Large intestine (tissue), 3 donors: Measurements from ENCODE around the gene COX6B2. TPM values are rescaled to one million over a fixed set of nuclear protein-coding genes. Genes with fewer than 3 reads are reported as not detected.
"Not testable (repeated sequence)": the region's sequence is repeated elsewhere in the genome, so short reads cannot be mapped to it uniquely, and the experiment has no call there.

ENCODE experiments used
- DNase-seq, 2 donors: peaks; one replicate each; pipeline versions ENCODE4 v3.0.0 to v3.0.0-alpha.2; 2013
- H3K27ac ChIP-seq: one replicate; pipeline ENCODE4 v1.5.1; 2013; ENCODE audit warnings: low read length
- H3K27me3 ChIP-seq: 2 replicates; pipeline ENCODE4 v1.6.1; 2013; ENCODE audit warnings: low read length; ENCODE audit not compliant: control insufficient read depth, insufficient read depth
- H3K36me3 ChIP-seq: 2 replicates; pipeline ENCODE4 v1.6.1; 2013; ENCODE audit warnings: low read length; ENCODE audit not compliant: control insufficient read depth, insufficient read depth
- H3K4me1 ChIP-seq: one replicate; pipeline ENCODE4 v1.6.1; 2013; ENCODE audit warnings: low read length; ENCODE audit not compliant: control insufficient read depth, insufficient read depth
- H3K4me3 ChIP-seq: one replicate; pipeline ENCODE4 v1.5.1; 2013; ENCODE audit warnings: low read length
- H3K9me3 ChIP-seq: one replicate; pipeline ENCODE4 v1.6.1; 2013; ENCODE audit warnings: mild to moderate bottlenecking, low read depth, low read length, moderate library complexity; ENCODE audit not compliant: control insufficient read depth
- WGBS: methylation state at CpG from one replicate; pipeline ENCODE4 v1.1.5; 2013; ENCODE audit warnings: low lambda C conversion rate; ENCODE audit not compliant: insufficient coverage; 5-methylcytosine and 5-hydroxymethylcytosine counted together
- polyA plus RNA-seq: library from polyadenylated mRNA; unstranded; fragments of 120-200 nt; gene quantifications from one replicate; pipeline ENCODE4 v1.2.1, GENCODE V29; 2013

Gene COX6B2
- polyA plus RNA-seq, 1 donor: 1.3 TPM

DNA sequence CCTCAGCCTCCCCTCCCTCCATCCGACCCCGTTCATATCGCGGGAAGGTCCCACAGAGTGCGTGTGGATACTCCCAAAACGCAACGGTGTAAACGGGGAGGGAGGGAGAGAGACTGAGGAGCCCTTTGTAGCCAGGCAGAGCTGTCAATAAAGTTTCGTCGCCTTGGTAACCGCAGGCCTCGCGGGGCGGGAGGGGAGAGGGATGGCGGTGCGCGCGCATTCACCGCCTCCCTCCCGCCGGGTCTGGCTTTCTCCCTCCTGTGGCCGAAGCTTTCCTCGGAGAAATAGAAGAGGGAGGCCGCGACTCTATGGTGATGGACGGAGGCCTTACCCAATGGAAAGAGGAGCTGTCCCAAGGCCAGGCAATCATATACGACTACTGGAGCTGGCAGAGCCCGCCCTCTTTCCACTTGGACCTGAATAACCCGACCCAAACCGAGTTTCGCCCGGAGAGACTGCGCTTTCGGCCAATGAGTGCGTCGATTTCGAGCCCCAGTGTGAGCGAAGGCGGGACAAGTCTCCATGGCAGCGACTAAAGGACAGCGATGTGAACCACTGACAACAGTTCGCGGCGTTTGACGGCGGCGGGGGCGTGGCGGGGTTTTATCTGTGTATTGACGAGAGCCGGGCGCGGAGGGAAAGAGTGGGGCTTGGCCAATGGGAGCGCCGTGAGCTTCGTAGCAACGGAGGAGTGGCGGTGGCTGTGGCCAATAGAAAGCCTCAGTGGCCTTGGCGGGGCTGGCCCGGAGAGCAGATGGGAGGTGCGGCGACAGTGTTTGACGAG is 15.2 kb downstream of the COX6B2 start, which contains the start of gene KMT5C:
Gene KMT5C (plus strand): TSS at position 772 of the 784 bp plus-strand sequence. CDS start 2,061 bp downstream, outside the sequence.
- peaks cover 22% of the 10 kb centered on the region for H3K36me3 ChIP-seq
- no peaks in the 10 kb centered on the region for H3K27me3 ChIP-seq
- peak within 1 kb of the TSS; percentile 98 for H3K27ac ChIP-seq
- peak; percentile 100 for DNase-seq
- no peaks in the 10 kb centered on the region for H3K9me3 ChIP-seq
- no CpG with 5 or more reads among the region's 63 CpGs for WGBS
- peaks cover 19% of the 10 kb centered on the region for H3K4me1 ChIP-seq
- peak within 1 kb of the TSS; percentile 65 for H3K4me3 ChIP-seq

- peaks cover 24% of the 10 kb centered on the region for H3K4me1 ChIP-seq
- H3K27ac ChIP-seq: no peak overlapping the region
- peaks cover 2% of the 10 kb centered on the region for H3K9me3 ChIP-seq
- no peaks in the 10 kb centered on the region for H3K27me3 ChIP-seq
- WGBS: no CpG with 5 or more reads among the region's 7 CpGs
- no peak for DNase-seq
- no peak overlapping the region for H3K4me3 ChIP-seq
- no peaks in the 10 kb centered on the region for H3K36me3 ChIP-seq
Observed at GRCh38 chr19:55336101-55336500, 18.4 kb downstream of the COX6B2 start.

GRCh38 chr19:55333870-55334269 is 20.6 kb downstream of the COX6B2 start:
- Histone ChIP-seq H3K27me3 (no peaks in the 10 kb centered on the region), H3K4me1 (peaks cover 19% of the 10 kb centered on the region), H3K36me3 (no peaks in the 10 kb centered on the region), H3K9me3 (peaks cover 3% of the 10 kb centered on the region), H3K27ac (peak overlapping the region; percentile 92), H3K4me3 (no peak overlapping the region)
- WGBS: no CpG with 5 or more reads among the region's 11 CpGs
- DNase-seq: peak; percentile 96 to 99

DNA sequence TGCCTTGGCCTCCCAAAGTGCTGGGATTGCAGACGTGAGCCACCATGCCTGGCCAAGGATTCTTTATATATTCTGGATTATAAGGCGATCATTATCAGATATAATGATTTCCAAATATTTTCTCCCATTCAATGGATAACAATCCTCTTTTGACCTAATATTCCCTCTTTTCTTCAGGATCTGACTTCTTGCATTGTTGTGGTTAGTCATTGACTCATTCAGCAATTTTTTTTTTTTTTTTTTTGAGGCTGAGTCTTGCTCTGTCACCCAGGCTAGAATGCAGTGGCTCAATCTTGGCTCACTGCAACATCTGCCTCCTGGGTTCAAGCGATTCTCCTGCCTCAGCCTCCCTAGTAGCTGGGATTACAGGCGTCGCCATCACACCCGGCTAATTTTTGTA is 24.7 kb downstream of the COX6B2 start:
- not testable (repeated sequence) for H3K36me3 ChIP-seq, H3K4me3 ChIP-seq, H3K9me3 ChIP-seq, H3K27ac ChIP-seq, H3K27me3 ChIP-seq, DNase-seq
- H3K4me1 ChIP-seq: peaks cover 21% of the 10 kb centered on the region
- WGBS: no CpG with 5 or more reads among the region's 6 CpGs

DNA sequence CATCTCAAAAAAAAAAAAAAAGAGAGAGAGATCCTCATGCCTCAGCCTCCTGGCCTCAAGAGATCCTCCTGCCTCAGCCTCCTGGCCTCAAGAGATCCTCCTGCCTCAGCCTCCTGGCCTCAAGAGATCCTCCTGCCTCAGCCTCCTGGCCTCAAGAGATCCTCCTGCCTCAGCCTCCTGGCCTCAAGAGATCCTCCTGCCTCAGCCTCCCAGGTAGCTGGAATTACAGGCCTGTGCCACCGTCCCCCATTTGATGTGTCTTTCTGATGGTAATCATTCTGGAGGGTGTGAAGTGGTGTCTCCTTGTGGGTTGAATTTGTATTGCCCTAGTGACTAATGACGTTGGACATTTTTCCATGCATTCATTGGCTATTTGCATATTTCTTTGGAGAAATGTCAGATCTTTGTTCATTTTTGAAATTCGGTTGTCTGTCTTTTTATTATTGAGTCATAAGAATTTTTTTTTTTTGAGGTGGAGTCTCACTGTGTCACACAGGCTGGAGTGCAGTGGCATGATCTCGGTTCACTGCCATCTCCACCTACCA is 25.7 kb downstream of the COX6B2 start:
- not testable (repeated sequence) for DNase-seq, H3K4me3 ChIP-seq, H3K27ac ChIP-seq, H3K9me3 ChIP-seq, H3K36me3 ChIP-seq, H3K27me3 ChIP-seq
- peaks cover 14% of the 10 kb centered on the region for H3K4me1 ChIP-seq
- WGBS: 95% methylated on average over 2 of the region's 4 CpGs

DNA sequence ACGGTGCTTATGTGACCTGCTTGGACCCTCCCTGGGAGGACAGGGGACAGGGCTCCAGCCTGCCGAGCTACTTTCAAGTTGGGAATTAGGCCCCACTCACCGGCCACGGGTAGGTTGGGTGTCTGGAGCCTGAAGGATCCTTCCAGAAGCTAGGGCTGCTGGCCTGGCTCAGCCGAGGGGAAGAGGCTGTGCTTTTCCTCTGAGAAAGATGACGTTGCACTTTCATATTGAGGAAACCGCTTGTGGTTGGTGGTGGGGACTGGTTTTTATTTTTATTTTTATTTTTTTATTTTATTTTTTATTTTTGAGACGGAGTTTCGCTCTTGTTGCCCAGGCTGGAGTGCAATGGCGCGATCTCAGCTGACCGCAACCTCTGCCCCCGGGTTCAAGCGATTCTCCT is 29.3 kb downstream of the COX6B2 start, which contains the start of gene TMEM150B:
Gene TMEM150B (minus strand): TSS at position 170 of the 400 bp plus-strand sequence. CDS start 4,305 bp downstream, outside the sequence.
- H3K27me3 ChIP-seq: no peaks in the 10 kb centered on the region
- H3K4me3 ChIP-seq: no peak within 1 kb of the TSS
- DNase-seq: no peak
- peak within 1 kb of the TSS; percentile 8 for H3K27ac ChIP-seq
- WGBS: 100% methylated on average over 4 of the region's 14 CpGs
- H3K4me1 ChIP-seq: peaks cover 28% of the 10 kb centered on the region
- no peaks in the 10 kb centered on the region for H3K36me3 ChIP-seq
- peaks cover 5% of the 10 kb centered on the region for H3K9me3 ChIP-seq

DNA sequence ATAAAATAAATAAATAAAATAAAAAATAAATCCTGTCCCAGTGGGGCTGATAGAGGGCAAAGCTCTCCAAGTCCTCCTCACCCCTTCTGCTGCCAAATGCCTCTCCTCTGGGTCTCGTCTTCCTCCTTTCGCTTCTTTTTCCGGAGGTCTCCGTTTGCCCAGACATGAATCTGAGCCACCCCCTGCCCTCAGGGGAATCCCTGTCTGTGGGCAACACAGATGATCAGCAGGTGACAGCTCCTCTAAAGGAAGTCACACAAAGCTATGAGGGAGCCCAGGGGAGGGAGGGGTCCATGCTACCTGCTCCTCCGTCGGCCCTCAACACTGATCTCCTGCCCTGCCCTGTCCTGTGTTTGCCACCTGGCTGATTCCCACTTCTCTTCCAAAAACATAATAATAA is 29.9 kb downstream of the COX6B2 start:
- H3K4me3 ChIP-seq: no peak overlapping the region
- no peaks in the 10 kb centered on the region for H3K36me3 ChIP-seq
- H3K9me3 ChIP-seq: peaks cover 5% of the 10 kb centered on the region
- H3K27me3 ChIP-seq: no peaks in the 10 kb centered on the region
- peaks cover 33% of the 10 kb centered on the region for H3K4me1 ChIP-seq
- no peak overlapping the region for H3K27ac ChIP-seq
- no peak for DNase-seq
- no CpG with 5 or more reads among the region's 6 CpGs for WGBS

- peaks cover 5% of the 10 kb centered on the region for H3K9me3 ChIP-seq
- H3K4me1 ChIP-seq: peaks cover 31% of the 10 kb centered on the region
- H3K36me3 ChIP-seq: peaks cover 4% of the 10 kb centered on the region
- peak; percentile 74 to 88 for DNase-seq
- peak overlapping the region; percentile 89 for H3K27ac ChIP-seq
- WGBS: no CpG with 5 or more reads among the region's 12 CpGs
- no peaks in the 10 kb centered on the region for H3K27me3 ChIP-seq
- H3K4me3 ChIP-seq: peak overlapping the region; percentile 54
Observed at GRCh38 chr19:55322204-55322885, 32.2 kb downstream of the COX6B2 start.

GRCh38 chr19:55321466-55322137 is 32.9 kb downstream of the COX6B2 start:
- peak overlapping the region; percentile 54 for H3K4me3 ChIP-seq
- no CpG with 5 or more reads among the region's 9 CpGs for WGBS
- H3K4me1 ChIP-seq: peaks cover 31% of the 10 kb centered on the region
- peak; percentile 79 to 91 for DNase-seq
- H3K27ac ChIP-seq: peak overlapping the region; percentile 89
- peaks cover 8% of the 10 kb centered on the region for H3K36me3 ChIP-seq
- H3K9me3 ChIP-seq: peaks cover 7% of the 10 kb centered on the region
- no peaks in the 10 kb centered on the region for H3K27me3 ChIP-seq

- Histone ChIP-seq H3K27ac (peak overlapping the region; percentile 89), H3K36me3 (peaks cover 15% of the 10 kb centered on the region), H3K9me3 (peaks cover 9% of the 10 kb centered on the region), H3K4me3 (peak overlapping the region; percentile 54), H3K27me3 (no peaks in the 10 kb centered on the region), H3K4me1 (peaks cover 31% of the 10 kb centered on the region)
- DNase-seq: no peak
- WGBS: 60% methylated on average over 1 of the region's 8 CpGs
Observed at GRCh38 chr19:55320844-55321419, 33.6 kb downstream of the COX6B2 start.
